Calu3 (cell line): ENCODE data around the gene CD9. TPM values are rescaled to one million over a fixed set of nuclear protein-coding genes. Genes with fewer than 3 reads are reported as not detected.

Experiments used
- BruUV-seq: library from RNA; stranded (reverse); fragments of 400-500 nt; replicated peaks from 2 replicates; lab custom pipeline; 2021; lab: Mats Ljungman, UMichigan
- CTCF ChIA-PET: fragments of 300-600 bp; sonication (Branson Sonifier 250); formaldehyde crosslinking; loops from one replicate; lab custom pipeline; 2022; ENCODE audit warnings: antibody characterized with exemption; lab: Charles Lee
- DNase-seq: peaks from one replicate; pipeline ENCODE4 v3.0.0; 2022
- H3K27ac Mint-ChIP-seq: one replicate; pipeline ENCODE4 v1.8.0; 2022; ENCODE audit warnings: mixed read lengths; ENCODE audit not compliant: unreplicated experiment
- H3K27me3 Mint-ChIP-seq: one replicate; pipeline ENCODE4 v1.8.0; 2022; ENCODE audit warnings: mixed read lengths; ENCODE audit not compliant: unreplicated experiment
- H3K36me3 Mint-ChIP-seq: one replicate; pipeline ENCODE4 v1.8.0; 2022; ENCODE audit warnings: mild to moderate bottlenecking, moderate library complexity, mixed read lengths; ENCODE audit not compliant: insufficient read depth, unreplicated experiment
- H3K4me1 Mint-ChIP-seq: one replicate; pipeline ENCODE4 v1.8.0; 2022; ENCODE audit warnings: mild to moderate bottlenecking, low read depth, mixed read lengths; ENCODE audit not compliant: unreplicated experiment
- H3K4me3 Mint-ChIP-seq: one replicate; pipeline ENCODE4 v1.8.0; 2022; ENCODE audit warnings: mild to moderate bottlenecking, low read depth, moderate library complexity, mixed read lengths; ENCODE audit not compliant: unreplicated experiment
- H3K9me3 Mint-ChIP-seq: one replicate; pipeline ENCODE4 v1.8.0; 2022; ENCODE audit warnings: low read depth, mixed read lengths; ENCODE audit not compliant: unreplicated experiment
- CTCF ChIP-seq: fragments of 200-600 bp; IDR thresholded peaks from one replicate; pipeline ENCODE4 v1.8.0; 2022; ENCODE audit warnings: antibody characterized with exemption; ENCODE audit not compliant: unreplicated experiment
- intact Hi-C: fragments of 100-400 bp; cut with micrococcal nuclease; formaldehyde crosslinking; loops from one replicate; pipeline ENCODE4 v1.10.0; 2022; ENCODE audit not compliant: unreplicated experiment
- total RNA-seq: library from RNA; stranded (reverse); gene quantifications from 2 replicates; pipeline ENCODE4 v1.2.3, GENCODE V29; 2022

The CD9 gene
- total RNA-seq, 1 experiment from 2014 or later: 128 TPM

- Mint-ChIP-seq H3K4me1 (peaks cover 20% of the 10 kb centered on the region), H3K36me3 (peaks cover 10% of the 10 kb centered on the region), H3K27ac (no peak overlapping the region), H3K4me3 (no peak overlapping the region), H3K27me3 (no peaks in the 10 kb centered on the region), H3K9me3 (no peaks in the 10 kb centered on the region)
- BruUV-seq: no TSS peak
- no peak for TF ChIP-seq CTCF
- DNase-seq: no peak
- intact Hi-C loops: no loop called here
- CTCF ChIA-PET: no interaction called here
These were observed 34.8 kb upstream of the CD9 start for GRCh38 chr12:6165395-6165794.

- no peaks in the 10 kb centered on the region for H3K27me3 Mint-ChIP-seq
- CTCF ChIA-PET: interaction anchor here (1.7 kb wide), 1 partner anchor 29 kb away, joined by 8 read pairs; no protein-coding TSS in a partner anchor
- peaks cover 10% of the 10 kb centered on the region for H3K36me3 Mint-ChIP-seq
- H3K4me1 Mint-ChIP-seq: peaks cover 20% of the 10 kb centered on the region
- intact Hi-C loops: no loop called here
- peak overlapping the region; percentile 36 for H3K4me3 Mint-ChIP-seq
- DNase-seq: no peak
- peak overlapping the region; percentile 84 for H3K27ac Mint-ChIP-seq
- no peak for TF ChIP-seq CTCF
- no TSS peak for BruUV-seq
- no peaks in the 10 kb centered on the region for H3K9me3 Mint-ChIP-seq
These were observed 33.4 kb upstream of the CD9 start for GRCh38 chr12:6166808-6167207.

GRCh38 chr12:6167327-6168280, 32.6 kb upstream of the CD9 start:
- Mint-ChIP-seq H3K4me3 (peak overlapping the region; percentile 36), H3K27me3 (no peaks in the 10 kb centered on the region), H3K9me3 (no peaks in the 10 kb centered on the region), H3K27ac (peak overlapping the region; percentile 84), H3K4me1 (peaks cover 20% of the 10 kb centered on the region), H3K36me3 (peaks cover 10% of the 10 kb centered on the region)
- CTCF ChIA-PET: interaction anchor here (0.6 to 1.7 kb wide), 3 partner anchors 28 to 75 kb away, joined by 4 to 8 read pairs (median 5); no protein-coding TSS in a partner anchor
- BruUV-seq: no TSS peak
- peak; percentile 66 for DNase-seq
- TF ChIP-seq CTCF: no peak
- intact Hi-C loops: no loop called here

GRCh38 chr12:6171409-6172015, 28.7 kb upstream of the CD9 start:
- Mint-ChIP-seq H3K4me1 (peaks cover 20% of the 10 kb centered on the region), H3K9me3 (no peaks in the 10 kb centered on the region), H3K36me3 (peaks cover 10% of the 10 kb centered on the region), H3K27me3 (no peaks in the 10 kb centered on the region), H3K27ac (no peak overlapping the region), H3K4me3 (no peak overlapping the region)
- intact Hi-C loops: no loop called here
- CTCF ChIA-PET: no interaction called here
- no peak for DNase-seq
- BruUV-seq: no TSS peak
- no peak for TF ChIP-seq CTCF
